VCaP (cell line): Measurements from ENCODE around the gene DCBLD1.
A peak's percentile ranks its signal among the peaks of the same experiment; 100 is the strongest.

ENCODE experiments used
- H3K27ac ChIP-seq: fragments of 450-650 bp; 2 replicates; pipeline ENCODE4 v1.5.1; 2017
- CTCF ChIP-seq: fragments of 450-650 bp; conservative IDR thresholded peaks from 2 replicates; pipeline ENCODE4 v1.5.1; 2017; ENCODE audit warnings: mild to moderate bottlenecking, moderate library complexity

Gene DCBLD1

GRCh38 chr6:117564681-117565080, 82.2 kb downstream of the DCBLD1 start:
- H3K27ac ChIP-seq = no peak overlapping the region
- no peak for TF ChIP-seq CTCF

GRCh38 chr6:117568247-117568646, 85.8 kb downstream of the DCBLD1 start:
- H3K27ac ChIP-seq = no peak overlapping the region
- no peak for TF ChIP-seq CTCF

GRCh38 chr6:117568831-117569410, 86.4 kb downstream of the DCBLD1 start:
- H3K27ac ChIP-seq = no peak overlapping the region
- TF ChIP-seq CTCF = no peak

- no peak overlapping the region for H3K27ac ChIP-seq
- TF ChIP-seq CTCF = no peak
These were observed 90.7 kb downstream of the DCBLD1 start for GRCh38 chr6:117573006-117573680.

- TF ChIP-seq CTCF = no peak
- H3K27ac ChIP-seq = no peak overlapping the region
These were observed 91.7 kb downstream of the DCBLD1 start for GRCh38 chr6:117574198-117574597.

- no peak overlapping the region for H3K27ac ChIP-seq
- no peak for TF ChIP-seq CTCF
These were observed 103.2 kb downstream of the DCBLD1 start for GRCh38 chr6:117585647-117586046.

- H3K27ac ChIP-seq = peak overlapping the region; percentile 45
- TF ChIP-seq CTCF = no peak
These were observed 108.0 kb downstream of the DCBLD1 start for GRCh38 chr6:117590447-117590846.
